G401 (cell line): ENCODE measurements around the gene GALNT9. TPM values are rescaled to one million over a fixed set of nuclear protein-coding genes. Genes with fewer than 3 reads are reported as not detected.

Experiments
- DNase-seq: peaks from one replicate; pipeline ENCODE4 v3.0.0-alpha.2; 2015; ENCODE audit warnings: low spot score
- in situ Hi-C: cut with HindIII; loops from 2 replicates; pipeline ENCODE4 v1.10.0; 2016; ENCODE audit warnings: low sequenced_read_pairs, mixed read lengths
- total RNA-seq: library from RNA; depleted of rRNA; stranded (reverse); fragments of >200 nt; shearing (Covaris generic); gene quantifications from 2 replicates; pipeline ENCODE4 v1.2.3, GENCODE V29; 2014

Gene GALNT9
- total RNA-seq, 1 experiment from 2014 or later = 0.10 TPM

DNA sequence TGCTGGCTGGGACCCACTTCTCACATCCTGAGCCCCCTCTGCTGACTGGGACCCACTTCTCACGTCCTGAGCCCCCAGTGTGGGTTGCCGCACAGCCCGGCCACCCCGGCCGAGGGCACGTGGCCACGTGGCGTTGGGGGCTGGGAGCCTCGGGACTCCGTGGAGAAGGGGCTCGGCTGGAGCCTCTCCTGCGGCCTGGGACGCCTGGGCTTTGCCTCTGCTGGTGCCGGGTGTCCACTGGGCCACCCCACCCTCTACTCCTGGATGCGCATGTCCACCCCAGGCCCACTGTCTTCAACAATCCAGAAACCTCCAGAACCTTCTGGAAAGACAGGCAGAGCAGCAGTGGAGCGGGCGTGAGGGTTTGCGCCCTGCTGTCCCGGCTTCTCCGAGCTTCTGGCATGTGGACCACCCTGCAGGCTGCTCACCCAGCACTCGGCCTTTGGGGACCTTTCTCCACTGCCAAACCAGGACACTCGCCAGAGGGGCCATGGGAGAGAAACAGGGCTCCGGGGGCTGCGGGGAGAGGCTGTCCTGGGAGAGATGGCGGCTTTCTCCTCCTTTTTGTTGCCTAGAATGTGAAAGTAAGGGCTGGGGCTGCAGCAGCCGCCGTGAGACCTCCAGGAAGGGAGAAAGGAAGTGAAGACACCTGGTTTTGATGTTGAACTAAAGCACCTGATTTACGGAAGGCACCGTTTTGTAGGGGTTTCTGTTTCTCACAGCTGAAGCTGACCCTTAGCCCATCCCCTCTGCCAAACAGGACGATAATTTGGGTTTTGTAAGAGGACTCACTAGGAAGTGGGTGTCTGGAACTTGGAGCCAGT lies 155.2 kb downstream of the GALNT9 start:
- DNase-seq = no peak
- in situ Hi-C loops = no loop called here

DNA sequence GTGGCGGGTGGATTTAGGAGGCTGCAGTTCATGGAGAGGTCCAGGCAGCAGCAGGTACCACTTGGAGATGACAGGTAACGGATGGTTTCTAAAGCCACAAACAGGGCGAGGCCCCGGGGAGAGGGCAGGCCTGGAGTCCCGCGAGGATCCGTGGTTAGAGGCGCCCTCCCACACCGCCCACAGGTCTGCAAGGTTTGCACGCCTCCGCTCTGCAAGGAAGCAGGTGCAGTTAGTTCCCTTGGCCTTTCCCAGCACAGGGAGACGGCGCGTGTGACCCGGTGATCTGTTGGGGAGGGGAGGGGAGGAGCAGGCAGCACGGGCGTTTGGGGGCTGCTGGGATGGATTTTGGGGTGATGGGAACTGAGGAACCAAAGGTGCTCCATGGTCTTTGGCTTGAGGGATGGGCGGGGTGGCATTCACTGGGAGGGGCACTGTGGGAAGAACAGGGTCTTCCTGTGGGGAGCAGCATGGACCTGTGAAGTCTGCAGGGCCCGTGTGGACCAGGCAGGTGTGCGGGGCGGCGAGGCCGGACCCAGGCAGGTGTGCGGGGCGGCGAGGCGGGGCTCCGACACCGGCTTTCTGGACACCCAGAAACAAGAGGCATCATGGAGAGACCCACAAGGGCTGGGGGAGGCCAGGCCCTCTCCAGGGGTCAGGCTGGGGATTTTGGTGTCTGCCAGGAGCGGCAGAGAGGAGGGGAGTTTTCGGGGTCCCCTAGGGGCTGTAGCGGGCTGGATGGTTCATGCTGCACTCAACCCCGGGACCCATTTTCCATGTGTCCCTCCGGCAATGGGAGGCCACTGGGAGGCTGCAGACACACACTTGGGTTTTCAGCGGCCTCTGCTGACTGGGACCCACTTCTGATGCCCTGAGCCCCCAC lies 156.0 kb downstream of the GALNT9 start:
- in situ Hi-C loops = no loop called here
- DNase-seq = no peak

DNA sequence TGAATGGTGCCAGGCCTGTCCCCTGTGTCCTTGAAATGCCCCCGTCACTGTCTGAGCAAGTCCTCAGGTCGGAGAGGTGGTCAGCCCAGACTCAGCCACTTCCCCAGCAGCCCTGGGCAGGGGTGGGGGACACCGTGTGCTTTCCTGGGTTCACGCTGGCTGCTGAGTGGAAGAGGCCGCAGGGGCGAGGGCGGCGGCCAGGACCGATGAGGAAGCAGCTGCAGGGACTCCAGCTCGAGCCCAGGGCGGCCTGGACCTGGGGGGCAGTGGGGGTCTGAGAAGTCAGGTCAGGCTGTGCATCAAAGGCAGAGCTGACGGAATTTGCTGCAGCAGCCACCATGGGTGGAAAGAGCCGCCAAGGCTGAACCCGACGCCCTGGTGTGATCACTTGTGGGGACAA lies 156.8 kb downstream of the GALNT9 start:
- no peak for DNase-seq
- in situ Hi-C loops = no loop called here

DNA sequence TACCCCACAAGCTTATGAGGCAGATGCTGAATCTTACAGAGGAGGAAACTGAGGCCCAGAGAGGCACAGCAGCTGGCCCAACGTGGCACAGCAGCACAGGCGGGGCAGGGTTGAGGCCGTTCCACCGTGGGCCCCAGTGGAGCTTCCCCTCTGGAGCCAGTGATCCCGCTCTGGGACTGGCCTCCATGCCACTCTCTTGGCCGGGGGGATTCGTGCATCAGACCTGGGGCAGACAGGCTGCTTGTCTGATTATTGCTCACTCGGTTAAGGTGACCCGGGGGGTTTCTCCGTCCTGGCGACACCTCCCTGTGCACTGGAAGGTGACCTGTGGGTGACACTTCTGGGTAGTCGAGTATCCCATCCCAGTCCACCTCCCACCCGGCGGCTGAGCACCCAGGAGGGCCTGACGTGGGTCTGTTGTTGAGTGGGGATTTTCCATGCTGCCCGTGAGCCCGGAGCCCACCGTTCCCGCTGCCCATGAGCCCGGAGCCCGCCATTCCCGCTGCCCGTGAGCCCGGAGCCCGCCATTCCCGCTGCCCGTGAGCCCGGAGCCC lies 157.3 kb downstream of the GALNT9 start:
- in situ Hi-C loops = no loop called here
- no peak for DNase-seq

DNA sequence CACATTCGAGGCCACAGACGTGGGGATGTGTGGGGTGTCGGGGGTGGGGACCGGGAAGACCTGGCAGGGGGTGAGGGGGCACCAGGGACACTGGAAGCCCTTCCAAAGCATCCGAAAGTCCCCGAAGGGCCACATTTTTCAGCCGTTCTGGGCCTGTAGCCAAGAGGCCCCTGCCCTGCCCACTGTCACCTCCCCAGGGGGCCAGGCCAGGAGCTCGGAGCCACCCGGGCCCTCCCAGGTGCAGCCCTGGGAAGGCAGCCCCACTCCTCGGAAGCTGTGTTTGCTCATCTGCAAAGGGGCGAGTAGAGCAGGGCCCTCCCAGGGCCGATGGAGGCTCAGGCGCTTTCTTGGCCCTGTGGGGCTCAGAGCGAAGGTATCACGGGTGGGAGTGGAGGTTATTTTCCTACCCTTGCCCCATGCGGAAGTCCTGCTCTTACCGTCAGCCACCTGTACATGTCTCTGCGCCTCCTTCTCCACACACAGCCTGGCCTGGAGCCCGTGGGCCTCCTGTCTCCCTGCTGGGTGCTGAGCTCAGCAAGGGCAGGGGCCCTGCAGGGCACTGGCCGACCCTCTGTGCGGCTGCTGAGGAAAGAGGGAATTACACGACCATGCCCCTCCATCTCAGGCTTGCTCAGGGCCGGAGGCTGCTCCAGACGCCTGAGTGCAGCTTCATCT lies 158.0 kb downstream of the GALNT9 start:
- no peak for DNase-seq
- in situ Hi-C loops = no loop called here

DNA sequence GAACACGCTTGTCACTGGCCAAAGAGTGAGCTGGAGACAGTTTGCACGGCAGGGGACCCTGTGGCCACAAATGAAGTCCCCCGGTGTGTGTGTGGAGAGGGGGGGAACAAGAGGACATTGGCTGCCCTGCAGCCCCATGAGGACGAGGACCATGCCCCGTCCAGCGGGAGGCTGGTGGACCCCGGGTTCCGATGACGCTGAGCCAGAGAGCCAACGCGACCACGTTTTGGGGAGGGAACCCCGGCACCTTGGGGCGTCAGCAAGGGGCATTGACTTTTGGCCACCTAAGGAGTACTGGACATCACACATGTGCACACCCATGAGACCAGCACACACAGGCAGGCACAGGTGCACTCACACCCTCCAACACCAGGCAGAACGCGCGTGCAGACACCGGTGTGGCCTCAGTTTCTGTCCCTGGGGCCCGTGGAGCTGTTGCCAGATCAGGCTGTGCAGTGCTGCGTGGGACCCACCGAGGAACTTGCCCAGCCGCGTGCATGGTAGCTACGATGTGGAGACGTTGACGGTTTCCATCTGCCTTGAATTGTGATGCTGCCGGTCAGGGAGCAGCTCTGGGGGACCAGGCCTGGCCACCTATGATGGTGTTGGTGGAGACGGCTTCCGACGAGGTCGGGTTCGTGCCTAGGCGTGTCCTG lies 158.6 kb downstream of the GALNT9 start:
- no peak for DNase-seq
- in situ Hi-C loops = no loop called here

DNA sequence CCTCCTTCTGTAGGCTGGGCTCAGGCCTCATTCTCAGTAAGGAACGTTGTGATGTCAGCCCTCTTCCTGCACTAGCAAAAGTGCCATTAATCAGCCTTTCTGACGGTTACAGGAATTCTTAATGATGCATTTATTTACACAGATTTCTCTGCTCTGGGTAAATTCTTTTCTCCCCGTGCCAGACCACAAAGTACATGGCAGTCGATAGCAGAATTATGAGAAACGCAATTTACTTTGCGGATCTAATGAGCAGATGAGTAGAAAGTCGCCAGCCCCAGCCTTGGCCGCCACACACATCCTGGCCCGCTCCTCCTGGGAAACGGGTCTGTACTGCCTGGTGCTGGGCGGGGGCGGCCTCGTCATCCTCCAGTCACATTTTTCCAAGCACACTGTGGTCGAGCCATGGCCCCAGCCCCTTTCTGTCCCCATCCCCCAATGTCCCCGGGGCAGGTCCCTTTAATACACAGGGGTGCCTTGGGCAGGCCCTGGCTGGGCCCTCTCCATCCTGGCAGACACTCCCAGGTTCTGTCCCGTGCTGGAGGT lies 159.2 kb downstream of the GALNT9 start:
- DNase-seq = no peak
- in situ Hi-C loops = no loop called here

DNA sequence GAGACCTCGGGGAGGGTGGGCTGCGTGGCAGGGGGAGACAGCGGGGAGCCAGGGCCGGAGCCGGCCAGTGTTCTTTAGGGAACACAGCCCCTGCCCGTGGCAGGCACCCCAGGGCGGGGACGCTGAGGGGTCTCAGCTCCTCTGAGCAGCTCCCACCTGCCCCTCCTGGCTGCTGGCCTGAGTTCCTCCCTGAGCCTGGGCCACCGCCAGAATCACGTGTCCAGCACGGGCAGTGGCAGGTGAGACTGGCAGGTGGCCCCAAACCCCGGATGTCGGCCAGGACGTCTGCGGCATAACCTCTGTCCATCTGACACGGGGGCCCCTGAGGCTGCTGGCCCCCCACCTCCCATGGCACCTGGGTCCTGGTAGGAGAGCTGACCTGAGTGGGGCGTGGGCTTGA lies 160.0 kb downstream of the GALNT9 start:
- in situ Hi-C loops = no loop called here
- no peak for DNase-seq

DNA sequence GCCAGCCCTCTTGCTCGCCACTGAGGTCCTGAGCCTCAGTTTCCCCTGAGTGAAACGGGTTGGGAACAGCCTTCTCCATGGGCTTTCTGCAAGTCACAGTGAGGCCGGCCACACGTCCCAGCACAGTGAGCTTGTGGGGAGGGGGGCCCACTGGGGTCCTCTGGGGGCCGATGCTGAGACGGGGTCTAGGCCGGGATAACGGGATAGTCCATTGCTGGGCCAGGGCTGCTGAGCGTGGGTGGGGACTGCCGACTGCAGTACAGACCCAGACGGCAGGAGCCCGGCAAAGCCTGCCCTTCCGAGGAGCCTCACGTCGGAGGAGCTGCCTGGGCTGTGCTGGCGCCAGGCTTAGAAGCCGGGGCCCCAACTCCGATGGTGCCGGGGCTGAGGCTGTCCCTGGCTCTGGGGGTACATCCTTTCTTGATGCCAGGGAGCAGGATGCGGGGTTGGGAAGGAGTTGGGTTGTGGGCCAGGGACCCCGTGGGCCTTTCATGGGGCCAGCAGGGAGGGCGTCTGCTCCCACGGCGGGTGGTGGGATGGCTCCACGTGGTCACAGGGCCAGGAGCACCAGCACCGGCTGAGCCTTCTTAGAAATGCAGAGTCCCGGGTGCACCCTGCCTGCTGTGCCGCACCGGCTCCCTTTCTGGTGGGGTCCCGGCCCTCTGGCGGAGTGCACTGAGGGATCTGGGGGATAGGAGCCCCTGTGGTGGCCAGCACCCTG lies 160.9 kb downstream of the GALNT9 start:
- DNase-seq = no peak
- in situ Hi-C loops = no loop called here

DNA sequence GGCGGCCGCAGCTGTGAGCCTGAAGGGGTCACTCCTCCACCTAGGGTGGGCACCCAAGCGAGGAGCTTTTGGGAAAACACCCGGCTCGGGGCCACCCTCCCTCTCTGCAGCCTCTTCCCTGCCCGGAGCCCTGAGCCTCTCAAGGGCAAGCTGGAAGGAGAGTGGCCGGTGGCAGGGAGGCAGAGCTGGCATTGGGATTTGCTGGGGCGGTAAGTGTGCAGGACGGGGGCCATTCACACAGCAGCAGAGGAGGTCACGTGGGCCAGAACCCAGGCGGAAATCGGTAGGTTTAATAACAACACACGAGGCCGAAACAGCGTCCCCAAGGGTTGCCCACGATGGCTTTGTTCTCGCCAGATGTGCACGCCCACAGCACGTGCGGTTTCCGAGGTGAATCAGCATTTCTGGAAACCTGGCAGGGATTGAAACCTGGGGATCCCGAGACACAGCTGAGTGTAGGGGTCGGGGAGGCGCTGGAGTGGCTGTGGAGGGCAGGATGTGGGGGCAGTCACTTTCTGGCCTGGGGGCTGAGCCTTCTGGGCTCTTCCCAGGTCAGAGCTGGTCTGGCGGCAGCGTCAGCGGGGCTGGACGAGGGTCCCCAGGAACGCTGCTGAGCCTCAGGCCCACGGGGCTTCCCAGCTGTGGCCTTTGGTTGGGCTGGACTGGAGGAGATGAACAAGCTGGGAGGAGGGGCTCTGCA lies 161.6 kb downstream of the GALNT9 start:
- DNase-seq = no peak
- in situ Hi-C loops = no loop called here

DNA sequence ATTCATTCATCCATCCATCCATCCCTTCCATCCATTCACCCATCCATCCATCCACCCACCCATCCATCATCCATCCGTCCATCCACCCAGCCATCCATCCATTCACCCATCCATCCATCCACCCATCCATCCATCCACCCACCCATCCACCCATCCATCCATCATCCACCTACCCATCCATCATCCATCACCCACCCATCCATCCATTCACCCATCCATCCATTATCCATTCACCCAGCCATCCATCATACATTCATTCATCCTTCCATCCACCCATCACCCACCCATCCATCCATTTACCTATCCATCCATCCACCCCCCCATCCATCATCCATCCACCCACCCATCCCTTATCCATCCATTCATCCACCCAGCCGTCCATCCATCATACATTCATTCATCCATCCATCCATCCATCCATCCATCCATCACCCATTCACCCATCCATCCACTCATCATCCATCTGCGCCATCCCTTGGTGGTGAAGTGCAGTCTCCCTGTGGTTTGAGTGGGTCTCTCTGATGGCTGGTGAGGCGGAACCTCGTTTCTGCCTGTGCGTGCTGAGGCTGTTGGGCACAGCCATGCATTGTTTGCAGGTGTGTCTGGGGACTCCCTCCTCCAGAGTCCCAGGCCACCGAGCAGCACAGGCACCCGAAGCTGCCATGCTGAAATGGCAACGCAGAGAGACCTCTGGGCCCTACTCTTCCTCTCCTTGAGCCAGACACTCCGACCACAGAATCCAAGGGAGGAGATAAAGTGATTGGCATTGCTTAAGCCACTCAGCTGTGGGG lies 162.4 kb downstream of the GALNT9 start:
- in situ Hi-C loops = no loop called here
- DNase-seq = no peak

DNA sequence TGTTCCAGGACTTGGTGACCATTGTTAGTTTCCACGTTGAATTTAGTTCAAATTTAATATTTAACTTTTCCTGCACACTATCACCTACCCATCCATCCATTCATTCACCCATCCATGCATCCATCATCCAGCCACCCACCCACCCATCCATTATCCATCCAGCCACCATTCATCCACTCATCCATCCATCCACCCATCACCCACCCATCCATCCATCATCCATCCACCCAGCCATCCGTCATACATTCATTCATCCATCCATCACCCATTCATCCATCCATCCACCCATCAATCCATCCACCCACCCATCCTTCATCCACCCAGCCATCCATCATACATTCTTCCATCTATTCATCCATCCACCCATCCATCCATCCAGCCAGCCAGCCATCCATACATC lies 163.3 kb downstream of the GALNT9 start:
- no peak for DNase-seq

DNA sequence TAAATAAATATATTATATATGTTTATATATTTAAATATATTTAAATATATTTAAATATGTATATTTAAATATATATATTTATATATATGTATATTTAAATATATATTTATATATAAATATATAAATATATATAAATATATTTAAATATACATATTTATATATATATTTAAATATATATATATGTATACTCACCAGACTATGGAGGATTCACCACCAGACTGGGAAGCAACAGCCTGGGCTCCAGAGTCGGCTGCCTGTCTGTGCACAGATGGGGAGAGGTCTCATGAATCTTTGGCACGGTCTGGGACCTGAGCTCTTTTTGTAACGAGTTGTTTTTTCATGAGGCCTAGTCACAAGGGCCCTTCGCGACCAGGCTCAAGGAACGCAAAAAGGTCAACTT lies 163.8 kb downstream of the GALNT9 start:
- no peak for DNase-seq
- in situ Hi-C loops = no loop called here

More for the DNA sequence above, 163.3 kb downstream of the GALNT9 start:
- in situ Hi-C loops = no loop called here

DNA sequence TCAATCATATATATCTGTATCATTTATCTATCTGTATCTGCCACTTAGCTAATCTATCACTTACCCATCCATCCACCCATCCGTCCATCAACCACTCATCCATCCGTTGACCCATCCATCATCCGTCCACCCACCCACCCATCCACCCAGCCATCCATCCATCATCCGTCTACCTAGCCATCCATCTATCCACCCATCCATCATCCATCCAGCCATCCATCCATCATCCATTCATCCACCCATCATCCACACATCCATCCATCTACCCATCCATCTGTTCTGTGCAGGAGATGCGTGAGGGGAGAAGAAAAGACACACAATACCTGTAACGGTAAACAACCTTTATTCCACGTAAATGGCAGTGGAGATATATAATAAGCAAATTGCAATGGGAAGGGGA lies 165.0 kb downstream of the GALNT9 start:
- DNase-seq = no peak
- in situ Hi-C loops = no loop called here

DNA sequence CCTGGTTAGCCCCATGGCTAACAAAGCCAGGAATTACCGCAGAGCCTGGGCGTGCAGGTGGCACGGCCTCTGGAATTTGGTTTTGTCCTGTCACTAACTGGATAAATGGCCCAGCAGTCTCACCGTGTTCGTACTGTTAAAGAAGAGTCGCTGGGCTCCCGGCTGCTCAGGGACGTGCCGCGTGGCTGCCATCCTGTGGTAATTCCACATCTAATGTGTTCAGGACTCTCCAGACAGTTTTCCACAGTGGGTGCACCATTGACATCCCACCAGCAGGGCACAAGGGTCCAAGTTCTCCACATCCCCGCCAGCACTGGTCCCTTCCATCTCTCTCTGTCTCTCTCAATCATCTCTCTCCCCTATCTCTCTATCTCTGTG lies 165.5 kb downstream of the GALNT9 start:
- in situ Hi-C loops = no loop called here
- DNase-seq = no peak

DNA sequence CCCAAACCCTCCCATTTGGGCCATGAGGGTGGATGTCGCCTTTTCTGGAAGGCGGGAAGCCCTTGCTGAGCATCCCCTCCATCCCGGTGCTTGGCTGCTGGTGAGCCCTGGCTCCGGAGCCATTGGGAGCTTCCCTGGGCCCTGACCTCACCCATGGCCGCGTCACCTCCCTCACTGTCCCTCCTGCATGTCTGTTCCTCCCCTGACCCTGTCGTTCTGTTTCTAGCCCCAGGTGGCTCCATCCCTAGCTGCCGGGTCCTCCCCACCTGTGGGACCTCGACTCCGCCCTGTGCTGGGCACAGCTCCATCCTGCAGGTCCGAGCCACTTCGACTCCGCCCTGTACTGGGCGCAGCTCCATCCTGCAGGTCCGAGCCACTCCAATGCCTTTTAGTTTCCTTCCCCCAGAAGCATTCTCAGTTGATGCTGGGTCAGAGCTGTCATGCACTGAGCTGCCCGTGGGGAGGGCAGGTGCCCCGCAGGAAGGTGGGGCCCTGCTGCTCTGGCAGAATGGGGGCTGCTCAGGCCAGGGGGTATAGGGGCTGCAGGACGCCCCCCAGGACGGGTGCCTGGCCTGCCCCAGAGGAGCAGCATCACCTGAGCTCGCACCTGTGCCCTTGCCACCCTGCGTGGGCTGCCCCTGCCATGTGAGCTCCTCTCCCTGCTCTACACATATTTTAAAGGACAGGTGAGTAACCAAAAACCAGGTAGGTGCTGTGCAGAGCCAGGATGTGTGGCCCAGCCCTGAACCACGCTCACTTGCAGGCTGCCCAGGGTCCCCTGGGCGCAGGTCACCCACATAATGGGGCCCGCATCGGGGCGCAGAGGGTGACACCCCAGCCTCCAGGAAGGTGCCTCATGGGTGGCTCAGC lies 166.1 kb downstream of the GALNT9 start:
- in situ Hi-C loops = no loop called here
- no peak for DNase-seq
